CD8-positive, alpha-beta memory T cell (primary cell): ENCODE measurements around the gene RAB2B. TPM values are rescaled to one million over a fixed set of nuclear protein-coding genes. Genes with fewer than 3 reads are reported as not detected.
"Not testable (repeated sequence)": the region's sequence is repeated elsewhere in the genome, so short reads cannot be mapped to it uniquely, and the experiment has no call there.

ENCODE experiments used
- CTCF ChIA-PET: fragments of 350-600 bp; sonication (Branson Sonifier 250); formaldehyde crosslinking; loops from one replicate; lab custom pipeline; 2021; ENCODE audit warnings: antibody characterized with exemption; lab: Charles Lee
- POLR2A ChIA-PET: fragments of 350-600 bp; sonication (Branson Sonifier 250); formaldehyde crosslinking; loops from one replicate; lab custom pipeline; 2021; ENCODE audit warnings: antibody characterized with exemption; lab: Charles Lee
- DNase-seq, 5 donors: peaks; one replicate each; pipeline versions ENCODE4 v3.0.0 to v3.0.0-alpha.2; 2020 to 2022; ENCODE audit warnings: mixed read lengths in 1 of 5
- H3K27ac ChIP-seq: one replicate; pipeline ENCODE4 v1.7.0; 2013; ENCODE audit warnings: low read depth, mild to moderate bottlenecking, low read length, moderate library complexity
- H3K27me3 ChIP-seq: 2 replicates; pipeline ENCODE4 v1.7.0; 2013; ENCODE audit warnings: low read length, mild to moderate bottlenecking; ENCODE audit not compliant: insufficient read depth, poor library complexity, severe bottlenecking
- H3K36me3 ChIP-seq: 2 replicates; pipeline ENCODE4 v1.7.0; 2013; ENCODE audit warnings: mild to moderate bottlenecking, low read length, moderate library complexity; ENCODE audit not compliant: insufficient read depth
- H3K4me1 ChIP-seq: 2 replicates; pipeline ENCODE4 v1.7.0; 2013; ENCODE audit warnings: mild to moderate bottlenecking, low read length, moderate library complexity; ENCODE audit not compliant: insufficient read depth
- H3K4me3 ChIP-seq: 2 replicates; pipeline ENCODE4 v1.7.0; 2013; ENCODE audit warnings: mild to moderate bottlenecking, low read length
- H3K9me3 ChIP-seq: 2 replicates; pipeline ENCODE4 v1.7.0; 2013; ENCODE audit warnings: mild to moderate bottlenecking, low read length
- H3K27ac Mint-ChIP-seq, 8 donors: one replicate each; pipeline ENCODE4 v1.8.0; 2020 to 2021; ENCODE audit warnings: mixed read lengths in 8 of 8, mild to moderate bottlenecking in 6 of 8, inconsistent platforms in 3 of 8, moderate library complexity in 3 of 8
- H3K27me3 Mint-ChIP-seq, 2 donors: one replicate each; pipeline ENCODE4 v1.8.0; 2020 to 2021; ENCODE audit warnings: mixed read lengths in 2 of 2, mild to moderate bottlenecking in 1 of 2, moderate library complexity in 1 of 2
- H3K36me3 Mint-ChIP-seq, 3 donors: one replicate each; pipeline ENCODE4 v1.8.0; 2020 to 2021; ENCODE audit warnings: mixed read lengths in 3 of 3, inconsistent platforms in 1 of 3, mild to moderate bottlenecking in 1 of 3
- H3K4me1 Mint-ChIP-seq, 3 donors: one replicate each; pipeline ENCODE4 v1.8.0; 2020 to 2021; ENCODE audit warnings: mixed read lengths in 3 of 3, inconsistent platforms in 1 of 3, mild to moderate bottlenecking in 1 of 3
- H3K4me3 Mint-ChIP-seq, 7 donors: one replicate each; pipeline ENCODE4 v1.8.0; 2020 to 2021; ENCODE audit warnings: mixed read lengths in 7 of 7, mild to moderate bottlenecking in 6 of 7, moderate library complexity in 4 of 7, inconsistent platforms in 2 of 7
- H3K9me3 Mint-ChIP-seq, 5 donors: one replicate each; pipeline ENCODE4 v1.8.0; 2020 to 2022; ENCODE audit warnings: mixed read lengths in 5 of 5, mild to moderate bottlenecking in 3 of 5, moderate library complexity in 2 of 5, inconsistent platforms in 1 of 5
- polyA plus RNA-seq: library from polyadenylated mRNA; unstranded; fragments of 300-500 nt; fragmentation: Illumina TruSeq; gene quantifications from one replicate; pipeline ENCODE4 v1.2.3, GENCODE V29; 2021
- total RNA-seq, 2 experiments: library from RNA; stranded (reverse); gene quantifications; one replicate each; pipeline ENCODE4 v1.2.3, GENCODE V29; 2021

RAB2B gene
- total and polyA plus RNA-seq, 3 experiments from 2014 or later, result 14.4 to 25.7 (median 25.5) TPM

- peak overlapping the region; percentile 98 for H3K4me3 ChIP-seq
- peak overlapping the region; percentile 94 for H3K27ac ChIP-seq
- H3K27ac Mint-ChIP-seq, result peak overlapping the region; percentile 90 to 100 (median 100)
- no peak for DNase-seq
- peaks cover 27 to 65% (median 57%) of the 10 kb centered on the region in 3 donors for H3K4me1 Mint-ChIP-seq
- H3K27me3 ChIP-seq, result no peaks in the 10 kb centered on the region
- no peaks in the 10 kb centered on the region for H3K9me3 ChIP-seq
- H3K4me1 ChIP-seq, result peaks cover 25% of the 10 kb centered on the region
- peak overlapping the region; percentile 95 to 100 (median 98) for H3K4me3 Mint-ChIP-seq
- CTCF ChIA-PET, result interaction anchor here (0.9 to 3.4 kb wide), 8 partner anchors 12 to 53 kb away, joined by 3 to 22 read pairs (median 6); partner anchors contain the start of genes CHD8 and METTL3
- no peaks in the 10 kb centered on the region for H3K9me3 Mint-ChIP-seq
- POLR2A ChIA-PET, result interaction anchor here (2.1 to 2.2 kb wide), 4 partner anchors 12 to 39 kb away, joined by 6 to 28 read pairs (median 10); partner anchors contain the start of genes CHD8 and METTL3
- peaks cover 5% of the 10 kb centered on the region for H3K36me3 ChIP-seq
- no peaks in the 10 kb centered on the region for H3K27me3 Mint-ChIP-seq
- peaks cover 2 to 58% (median 8%) of the 10 kb centered on the region in 3 donors for H3K36me3 Mint-ChIP-seq
Measured at GRCh38 chr14:21475767-21476522, 814 bp downstream of the RAB2B start.

GRCh38 chr14:21467616-21468015 lies 9.1 kb downstream of the RAB2B start:
- Histone ChIP-seq H3K27ac (no peak overlapping the region), H3K9me3 (no peaks in the 10 kb centered on the region), H3K4me1 (no peaks in the 10 kb centered on the region), H3K36me3 (peaks cover 17% of the 10 kb centered on the region), H3K4me3 (no peak overlapping the region), H3K27me3 (no peaks in the 10 kb centered on the region)
- CTCF ChIA-PET, result no interaction called here
- Mint-ChIP-seq H3K27ac (no peak overlapping the region), H3K27me3 (no peaks in the 10 kb centered on the region), H3K9me3 (no peaks in the 10 kb centered on the region), H3K36me3 (peaks cover 8 to 82% (median 16%) of the 10 kb centered on the region in 3 donors), H3K4me3 (no peak overlapping the region), H3K4me1 (peaks cover 0 to 5% (median 4%) of the 10 kb centered on the region in 3 donors)
- POLR2A ChIA-PET, result no interaction called here
- DNase-seq, result no peak

GRCh38 chr14:21455912-21456667 lies 20.7 kb downstream of the RAB2B start, which contains the start of gene CHD8:
Gene CHD8, minus strand, starts transcription at chr14:21456123. Its CDS starts 24,480 bp downstream, at chr14:21431643.
- Histone ChIP-seq H3K4me1 (peaks cover 37% of the 10 kb centered on the region), H3K36me3 (no peaks in the 10 kb centered on the region), H3K27me3 (no peaks in the 10 kb centered on the region), H3K27ac (peak within 1 kb of the TSS; percentile 93), H3K4me3 (peak within 1 kb of the TSS; percentile 96), H3K9me3 (no peaks in the 10 kb centered on the region)
- DNase-seq, result peak; percentile 99 to 100 (median 100)
- Mint-ChIP-seq H3K36me3 (peaks cover 0 to 50% (median 9%) of the 10 kb centered on the region in 3 donors), H3K27ac (peak within 1 kb of the TSS; percentile 92 to 99 (median 98)), H3K27me3 (no peaks in the 10 kb centered on the region), H3K4me1 (peaks cover 34 to 43% (median 42%) of the 10 kb centered on the region in 3 donors), H3K4me3 (peak within 1 kb of the TSS; percentile 94 to 99 (median 97)), H3K9me3 (no peaks in the 10 kb centered on the region)
- POLR2A ChIA-PET, result interaction anchor here (0.8 to 2.7 kb wide), 7 partner anchors 11 to 73 kb away, joined by 3 to 47 read pairs (median 6); partner anchors contain the start of genes METTL3, RAB2B and TOX4
- CTCF ChIA-PET, result interaction anchor here (0.5 to 3.5 kb wide), 17 partner anchors 9 to 495 kb away, joined by 3 to 50 read pairs (median 6); partner anchors contain the start of genes METTL3, SUPT16H and TOX4

- no peaks in the 10 kb centered on the region for H3K9me3 ChIP-seq
- H3K27ac Mint-ChIP-seq, result peak overlapping the region; percentile 92 to 99 (median 98)
- H3K4me3 ChIP-seq, result peak overlapping the region; percentile 89
- no peaks in the 10 kb centered on the region for H3K27me3 Mint-ChIP-seq
- peak overlapping the region; percentile 94 to 99 (median 97) for H3K4me3 Mint-ChIP-seq
- H3K27ac ChIP-seq, result peak overlapping the region; percentile 93
- H3K36me3 Mint-ChIP-seq, result peaks cover 0 to 47% (median 7%) of the 10 kb centered on the region in 3 donors
- H3K36me3 ChIP-seq, result no peaks in the 10 kb centered on the region
- H3K4me1 ChIP-seq, result peaks cover 40% of the 10 kb centered on the region
- POLR2A ChIA-PET, result interaction anchor here (0.8 to 2.7 kb wide), 7 partner anchors 11 to 73 kb away, joined by 3 to 47 read pairs (median 6); partner anchors contain the start of genes METTL3, RAB2B and TOX4
- H3K27me3 ChIP-seq, result no peaks in the 10 kb centered on the region
- CTCF ChIA-PET, result interaction anchor here (0.5 to 3.5 kb wide), 15 partner anchors 9 to 494 kb away, joined by 3 to 50 read pairs (median 6); partner anchors contain the start of genes METTL3, SUPT16H and TOX4
- peaks cover 36 to 48% (median 47%) of the 10 kb centered on the region in 3 donors for H3K4me1 Mint-ChIP-seq
- no peaks in the 10 kb centered on the region for H3K9me3 Mint-ChIP-seq
- DNase-seq, result no peak
Measured at GRCh38 chr14:21455592-21455911, 21.2 kb downstream of the RAB2B start.

- CTCF ChIA-PET, result interaction anchor here (0.8 to 3.5 kb wide), 9 partner anchors 8 to 24 kb away, joined by 4 to 50 read pairs (median 9); partner anchors contain the start of gene TOX4
- Histone ChIP-seq H3K27ac (peak overlapping the region; percentile 93), H3K36me3 (no peaks in the 10 kb centered on the region), H3K27me3 (no peaks in the 10 kb centered on the region), H3K4me3 (peak overlapping the region; percentile 89), H3K4me1 (peaks cover 45% of the 10 kb centered on the region), H3K9me3 (no peaks in the 10 kb centered on the region)
- DNase-seq, result peak in 1 of 5 donors; percentile 14
- POLR2A ChIA-PET, result interaction anchor here (1.1 to 2.7 kb wide), 4 partner anchors 18 to 56 kb away, joined by 6 to 47 read pairs (median 20); partner anchors contain the start of genes METTL3, RAB2B and TOX4
- Mint-ChIP-seq H3K9me3 (no peaks in the 10 kb centered on the region), H3K27me3 (no peaks in the 10 kb centered on the region), H3K27ac (peak overlapping the region; percentile 92 to 99 (median 98)), H3K4me1 (peaks cover 41 to 54% (median 53%) of the 10 kb centered on the region in 3 donors), H3K4me3 (peak overlapping the region; percentile 94 to 99 (median 97)), H3K36me3 (peaks cover 0 to 49% (median 5%) of the 10 kb centered on the region in 3 donors)
Measured at GRCh38 chr14:21454843-21455544, 21.8 kb downstream of the RAB2B start.

GRCh38 chr14:21449899-21450216 lies 26.9 kb downstream of the RAB2B start:
- Mint-ChIP-seq H3K4me3 (peak overlapping the region in 5 of 7 donors; percentile 5 to 28 (median 18)), H3K9me3 (no peaks in the 10 kb centered on the region), H3K36me3 (peaks cover 0 to 44% (median 1%) of the 10 kb centered on the region in 3 donors), H3K27me3 (peaks cover 0 to 2% of the 10 kb centered on the region in 2 donors), H3K4me1 (peaks cover 58 to 75% (median 74%) of the 10 kb centered on the region in 3 donors), H3K27ac (peak overlapping the region in 7 of 8 donors; percentile 3 to 80 (median 38))
- Histone ChIP-seq H3K9me3 (no peaks in the 10 kb centered on the region), H3K27ac (no peak overlapping the region), H3K36me3 (no peaks in the 10 kb centered on the region), H3K4me1 (peaks cover 48% of the 10 kb centered on the region), H3K4me3 (no peak overlapping the region), H3K27me3 (no peaks in the 10 kb centered on the region)
- DNase-seq, result no peak
- CTCF ChIA-PET, result interaction anchor here (1.6 to 1.7 kb wide), 2 partner anchors 13 to 27 kb away, joined by 5 read pairs; partner anchors contain the start of genes RAB2B and TOX4
- POLR2A ChIA-PET, result interaction anchor here (1.7 kb wide), 1 partner anchor 13 kb away, joined by 4 read pairs; no protein-coding TSS in a partner anchor

GRCh38 chr14:21442657-21443056 lies 34.1 kb downstream of the RAB2B start:
- H3K4me3 Mint-ChIP-seq, DNase-seq, H3K27me3 Mint-ChIP-seq, H3K9me3 ChIP-seq, H3K36me3 ChIP-seq, H3K27ac ChIP-seq, H3K9me3 Mint-ChIP-seq, H3K27me3 ChIP-seq, H3K4me3 ChIP-seq, H3K27ac Mint-ChIP-seq, POLR2A ChIA-PET: not testable (repeated sequence)
- CTCF ChIA-PET, result interaction anchor here (1.7 kb wide), 1 partner anchor 13 kb away, joined by 6 read pairs; the partner anchor contains the start of gene CHD8
- Mint-ChIP-seq H3K36me3 (peaks cover 0 to 22% (median 0%) of the 10 kb centered on the region in 3 donors), H3K4me1 (peaks cover 41 to 62% (median 55%) of the 10 kb centered on the region in 3 donors)
- H3K4me1 ChIP-seq, result peaks cover 16% of the 10 kb centered on the region
